OCI-M2 (cell line): Measurements from ENCODE around the gene SYT8.

Experiments used
- DNase-seq: peaks from one replicate; lab custom pipeline; 2025; ENCODE audit not compliant: unreplicated experiment; lab: John Stamatoyannopoulos, UW

SYT8 gene

DNA sequence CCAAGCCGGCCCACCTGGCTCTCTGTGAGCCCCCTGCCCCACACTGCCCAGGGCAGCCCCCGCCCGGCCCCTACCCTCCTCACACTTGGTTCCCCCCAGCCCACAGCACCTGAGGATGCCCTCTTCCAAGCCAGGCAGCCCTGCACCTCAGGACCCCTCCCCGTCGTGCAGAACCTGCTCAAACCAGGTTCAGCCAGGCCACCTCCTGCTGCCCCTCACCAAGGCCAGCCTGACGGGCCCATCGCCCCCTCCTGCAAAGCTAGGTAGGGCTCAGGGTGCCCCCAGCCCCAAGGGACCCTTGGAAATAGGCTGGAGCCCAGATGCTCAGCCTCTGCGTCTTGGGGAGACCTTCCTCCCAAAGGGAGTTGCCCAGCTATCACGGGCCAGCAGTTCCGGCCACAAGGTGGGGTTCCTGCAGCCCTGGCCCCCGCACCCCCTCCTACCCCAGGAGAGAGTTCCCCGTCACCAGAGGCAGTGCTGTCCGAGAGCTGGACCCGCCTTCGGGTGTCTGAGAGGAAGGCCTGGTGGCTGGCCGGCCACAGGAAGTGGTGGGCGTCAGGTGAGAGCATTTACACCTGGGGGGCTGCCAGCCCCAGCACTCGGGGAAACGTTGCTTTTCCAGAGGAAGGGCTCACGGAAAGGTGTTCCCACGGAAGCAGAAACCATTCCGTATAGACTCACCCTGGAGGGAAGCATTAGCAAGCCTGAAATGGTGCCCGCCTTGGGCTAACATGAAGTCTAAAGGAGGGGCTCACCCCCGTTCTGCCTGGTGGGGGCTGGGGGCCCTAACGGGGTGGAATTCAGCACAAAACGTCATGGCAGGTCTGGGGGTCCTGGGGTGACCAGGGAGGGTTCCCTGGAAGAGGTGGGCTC is 3.2 kb upstream of the SYT8 start:
- DNase-seq, result no peak

DNA sequence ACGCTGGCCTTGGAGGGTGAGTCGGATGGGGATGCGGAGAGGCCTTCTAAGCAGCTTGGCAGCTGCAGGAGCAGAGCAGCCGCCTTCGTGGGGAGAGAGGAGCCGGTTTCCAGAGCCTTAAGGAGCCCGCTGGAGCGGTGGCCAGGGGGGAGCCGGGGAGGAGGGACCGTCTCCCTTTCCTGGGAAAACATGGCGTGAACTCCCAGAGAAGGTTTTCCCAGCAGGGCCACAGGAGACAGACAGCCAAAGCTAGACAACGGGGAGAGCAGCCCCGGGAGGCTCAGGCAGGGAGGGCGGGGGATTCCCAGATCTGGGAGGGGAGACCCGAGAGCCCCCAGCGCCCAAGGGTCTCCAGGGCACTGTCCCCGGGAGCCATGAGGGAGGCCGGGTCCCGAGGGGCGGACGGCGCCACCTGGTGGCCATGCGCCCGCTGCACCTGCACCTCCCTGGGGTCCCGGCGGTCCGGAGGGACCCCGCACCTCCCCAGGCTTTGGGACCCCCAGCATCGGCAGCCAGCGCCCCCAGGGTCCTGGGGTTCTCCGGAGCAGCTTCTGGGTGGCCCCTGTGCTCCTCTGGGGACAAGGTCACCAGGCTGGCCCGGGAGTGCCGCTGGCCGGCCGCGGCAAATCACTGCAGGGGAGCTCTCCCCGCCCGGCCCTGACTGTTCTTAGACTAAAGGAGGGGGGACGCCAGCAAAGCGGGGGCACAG is 2.4 kb upstream of the SYT8 start:
- no peak for DNase-seq

DNA sequence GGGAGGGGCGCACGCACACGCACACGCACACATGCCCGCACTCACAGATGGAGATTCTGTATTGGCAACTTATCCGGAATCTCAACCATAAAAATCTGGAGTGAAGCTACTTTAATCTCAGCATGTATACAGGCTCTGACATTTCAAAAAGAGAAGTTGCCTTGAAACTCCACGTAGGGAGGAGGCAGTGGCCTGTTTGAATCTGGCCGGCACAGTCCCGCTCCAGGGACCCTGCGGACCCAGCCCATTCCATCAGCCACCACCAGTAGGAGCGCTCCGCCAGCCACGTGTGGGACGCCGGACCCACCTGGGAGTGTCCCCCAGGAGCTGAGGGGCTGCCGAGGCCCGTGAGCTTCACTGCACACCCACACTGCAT is 1.9 kb upstream of the SYT8 start:
- no peak for DNase-seq

DNA sequence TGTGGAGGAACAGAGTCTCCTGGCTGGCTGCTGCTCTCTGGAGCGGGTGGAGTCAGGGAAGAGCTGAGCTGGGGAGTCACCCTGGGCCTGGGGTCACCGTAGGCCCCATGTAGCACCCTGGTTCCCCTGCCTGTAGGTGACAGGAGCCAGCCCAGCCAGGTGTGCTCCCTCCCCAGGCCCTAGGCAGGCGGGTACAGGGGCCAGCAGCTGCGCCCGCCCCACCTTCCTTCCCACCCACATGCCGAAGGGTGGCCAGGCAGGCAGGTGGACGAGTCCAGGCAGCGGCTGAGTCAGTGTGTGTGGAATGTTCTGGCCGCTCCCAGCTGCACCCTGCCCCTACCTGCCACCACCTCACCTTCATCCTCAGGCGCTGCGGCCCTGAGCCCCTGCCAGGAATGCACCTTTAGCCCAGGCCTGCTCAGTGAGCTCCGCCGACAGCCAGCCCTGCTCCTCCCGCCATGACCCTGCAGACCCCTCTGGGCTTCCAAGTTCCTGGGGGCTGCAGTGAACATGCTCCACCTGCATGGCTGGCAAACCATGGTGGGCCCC is 654 bp upstream of the SYT8 start:
- no peak for DNase-seq

DNA sequence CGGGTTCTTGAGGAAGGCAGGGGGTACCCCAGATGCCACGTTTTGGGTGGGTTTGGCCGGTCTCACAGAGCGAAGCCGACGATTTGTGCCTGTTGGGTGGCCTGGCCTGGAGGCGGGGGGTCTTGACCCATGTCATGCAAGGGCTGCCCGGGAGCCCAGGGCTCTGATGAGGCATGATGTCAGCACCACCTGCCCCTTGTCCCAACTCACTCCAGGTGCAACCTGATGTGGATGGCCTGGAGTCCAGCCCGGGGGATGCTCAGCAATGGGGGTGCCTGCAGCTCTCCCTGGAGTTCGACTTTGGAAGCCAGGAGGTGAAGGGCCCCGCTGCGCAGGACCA is 851 bp downstream of the SYT8 start:
- DNase-seq, result no peak

DNA sequence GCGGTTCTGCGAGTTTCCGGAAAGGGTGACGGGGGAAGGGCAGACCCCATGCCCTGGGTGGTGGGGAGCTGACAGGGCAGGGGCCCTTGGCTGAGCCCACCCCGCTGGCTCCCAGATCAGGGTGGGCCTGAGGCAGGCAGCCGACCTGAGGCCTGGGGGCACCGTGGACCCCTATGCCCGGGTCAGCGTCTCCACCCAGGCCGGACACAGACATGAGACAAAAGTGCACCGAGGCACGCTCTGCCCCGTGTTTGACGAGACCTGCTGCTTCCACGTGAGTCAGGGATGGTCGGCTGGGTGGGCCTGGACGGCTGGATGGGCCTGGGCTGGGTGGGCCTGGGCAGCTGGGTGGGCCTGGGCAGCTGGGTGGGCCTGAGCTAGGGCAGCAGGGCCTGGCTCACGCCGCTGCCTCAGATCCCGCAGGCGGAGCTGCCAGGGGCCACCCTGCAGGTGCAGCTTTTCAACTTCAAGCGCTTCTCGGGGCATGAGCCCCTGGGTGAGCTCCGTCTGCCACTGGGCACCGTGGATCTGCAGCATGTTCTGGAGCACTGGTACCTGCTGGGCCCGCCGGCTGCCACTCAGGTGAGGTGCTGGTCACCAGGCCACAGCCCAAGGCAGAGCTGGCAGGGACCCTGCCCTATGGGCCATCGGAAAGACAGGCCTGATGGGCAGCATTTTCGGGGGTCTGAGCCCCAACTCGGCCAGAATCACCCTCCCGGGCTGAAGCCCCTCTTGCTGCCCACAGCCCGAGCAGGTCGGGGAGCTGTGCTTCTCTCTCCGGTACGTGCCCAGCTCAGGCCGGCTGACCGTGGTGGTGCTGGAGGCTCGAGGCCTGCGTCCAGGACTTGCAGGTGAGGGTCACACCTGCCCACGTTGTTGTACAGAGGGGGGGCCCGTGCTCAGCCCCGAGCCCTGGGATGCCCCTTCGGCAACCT is 1.5 kb downstream of the SYT8 start:
- no peak for DNase-seq

DNA sequence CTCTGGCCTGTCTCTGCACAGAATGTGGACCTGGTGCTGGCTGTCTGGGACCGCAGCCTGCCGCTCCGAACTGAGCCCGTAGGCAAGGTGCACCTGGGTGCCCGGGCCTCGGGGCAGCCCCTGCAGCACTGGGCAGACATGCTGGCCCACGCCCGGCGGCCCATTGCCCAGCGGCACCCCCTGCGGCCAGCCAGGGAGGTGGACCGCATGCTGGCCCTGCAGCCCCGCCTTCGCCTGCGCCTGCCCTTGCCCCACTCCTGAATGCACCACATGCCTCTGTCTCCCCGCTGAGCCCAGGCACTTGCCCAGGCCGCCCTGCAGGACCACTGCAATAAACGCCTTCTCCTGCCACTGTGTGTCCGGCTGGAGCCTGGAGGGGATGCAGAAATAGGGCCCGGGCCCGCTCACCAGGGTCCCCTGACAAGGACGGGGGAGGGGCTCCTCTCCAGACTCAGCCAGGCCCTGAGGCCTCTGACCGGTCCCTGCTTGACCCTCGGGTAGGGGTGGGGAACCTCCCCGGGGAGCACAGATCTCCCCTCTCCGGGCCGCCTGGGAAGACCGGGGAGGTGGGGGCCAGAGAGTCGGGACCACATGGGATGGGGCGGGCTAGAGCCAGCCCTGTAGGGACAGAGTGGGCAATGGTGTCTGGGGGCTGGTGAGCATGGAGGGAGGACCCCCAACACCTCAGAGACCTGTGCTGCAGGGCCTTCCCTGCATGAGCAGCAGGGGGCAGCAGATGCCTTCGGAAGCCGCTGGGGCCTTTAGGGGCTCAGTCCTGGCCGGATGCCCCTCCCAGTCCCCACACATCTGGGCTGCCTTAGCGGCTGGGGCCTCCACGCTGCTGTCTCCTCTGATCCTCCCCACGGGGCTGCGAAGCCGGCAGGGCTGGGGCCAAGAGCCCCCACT is 2.6 kb downstream of the SYT8 start:
- DNase-seq, result no peak

DNA sequence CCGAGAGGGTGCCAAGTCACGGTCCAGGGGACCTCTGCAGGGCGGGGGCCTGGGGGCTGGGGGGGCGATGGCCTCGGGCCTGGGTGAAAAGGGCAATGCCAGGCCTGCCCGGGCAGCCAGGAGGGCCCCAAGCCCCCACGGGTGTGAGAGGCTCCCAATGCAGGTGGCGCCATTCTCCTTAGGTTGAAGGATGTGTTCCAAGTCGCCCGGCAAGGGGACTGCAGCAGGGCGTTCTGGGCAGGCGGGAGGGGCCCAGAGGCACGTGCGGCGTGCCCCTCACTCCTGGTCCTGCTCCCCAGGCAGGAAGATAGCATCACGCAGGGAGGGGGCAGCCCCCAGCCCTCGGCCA is 3.3 kb downstream of the SYT8 start:
- DNase-seq, result no peak

DNA sequence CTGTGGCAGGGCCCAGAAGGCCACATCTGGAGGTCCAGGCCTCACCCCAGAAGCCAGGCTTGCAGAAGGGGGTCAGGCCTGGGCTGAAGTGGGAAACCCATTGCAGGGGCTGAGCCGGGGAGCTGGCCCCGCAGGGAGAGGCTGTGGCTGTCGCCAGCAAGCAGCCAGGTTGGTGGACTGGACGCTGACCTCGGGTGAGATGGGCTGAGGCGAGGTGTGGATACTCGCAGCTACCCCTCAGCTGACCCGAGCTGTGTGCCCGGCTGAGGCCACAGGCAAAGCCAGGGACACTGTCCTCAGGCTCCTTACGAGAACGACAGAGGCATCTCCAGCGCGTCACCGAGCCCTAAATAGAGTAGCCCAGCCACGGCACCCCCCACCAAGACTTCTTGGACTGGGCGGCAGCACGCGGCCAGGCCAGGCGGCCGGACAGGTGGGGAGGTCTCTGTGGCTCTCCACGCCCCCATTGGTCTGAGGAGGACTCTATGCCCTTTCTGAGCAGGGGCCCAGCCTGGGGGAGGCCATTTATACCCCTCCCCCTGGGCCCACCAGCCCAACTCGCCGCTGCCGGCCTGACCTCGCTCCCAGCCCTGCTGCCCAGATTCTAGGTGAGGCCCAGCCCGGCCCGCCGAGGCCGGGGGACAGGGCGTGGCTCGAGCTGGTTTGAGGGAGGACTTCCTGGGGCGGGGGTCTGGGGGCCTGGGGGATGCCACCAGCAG is 3.8 kb downstream of the SYT8 start, which contains the start of gene TNNI2:
TSS of gene TNNI2 (plus strand) at position 556 of the 719 bp plus-strand sequence. CDS start 716 bp downstream, outside the sequence.
- DNase-seq, result no peak

GRCh38 chr11:1839204-1839923 is 4.6 kb downstream of the SYT8 start:
- no peak for DNase-seq

GRCh38 chr11:1839924-1840779 is 5.4 kb downstream of the SYT8 start:
- DNase-seq, result no peak

GRCh38 chr11:1840780-1841480 is 6.1 kb downstream of the SYT8 start:
- DNase-seq, result no peak

DNA sequence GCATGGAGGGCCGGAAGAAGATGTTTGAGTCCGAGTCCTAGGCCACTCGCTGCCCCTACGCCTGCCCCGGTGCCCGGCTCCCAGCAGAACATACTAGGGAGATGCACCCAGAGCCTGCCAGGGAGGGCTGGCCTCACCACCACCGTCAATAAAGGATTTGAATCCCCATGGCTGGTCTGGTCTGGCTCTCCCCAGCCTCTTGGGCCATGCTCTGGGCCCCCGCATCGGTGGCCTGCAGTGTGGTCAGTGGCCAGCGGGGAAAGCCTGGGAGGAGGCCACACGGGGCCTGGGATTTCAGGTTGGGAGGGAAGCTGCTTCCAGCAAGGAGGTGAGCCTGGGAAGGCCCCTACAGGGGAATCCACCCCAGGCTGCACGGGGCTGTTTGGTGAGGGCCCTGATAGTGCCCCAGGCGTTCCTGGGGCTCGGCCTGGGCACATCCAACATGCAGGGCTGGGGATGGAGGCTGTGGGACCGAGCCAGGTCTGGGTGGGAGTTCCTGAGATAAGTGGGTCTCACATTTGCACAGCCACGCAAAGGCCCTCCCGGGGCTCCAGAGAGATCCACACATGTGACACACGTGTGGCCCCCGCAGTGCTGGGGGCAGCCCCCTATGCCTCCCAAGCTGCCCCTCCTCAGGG is 6.8 kb downstream of the SYT8 start:
- DNase-seq, result no peak

DNA sequence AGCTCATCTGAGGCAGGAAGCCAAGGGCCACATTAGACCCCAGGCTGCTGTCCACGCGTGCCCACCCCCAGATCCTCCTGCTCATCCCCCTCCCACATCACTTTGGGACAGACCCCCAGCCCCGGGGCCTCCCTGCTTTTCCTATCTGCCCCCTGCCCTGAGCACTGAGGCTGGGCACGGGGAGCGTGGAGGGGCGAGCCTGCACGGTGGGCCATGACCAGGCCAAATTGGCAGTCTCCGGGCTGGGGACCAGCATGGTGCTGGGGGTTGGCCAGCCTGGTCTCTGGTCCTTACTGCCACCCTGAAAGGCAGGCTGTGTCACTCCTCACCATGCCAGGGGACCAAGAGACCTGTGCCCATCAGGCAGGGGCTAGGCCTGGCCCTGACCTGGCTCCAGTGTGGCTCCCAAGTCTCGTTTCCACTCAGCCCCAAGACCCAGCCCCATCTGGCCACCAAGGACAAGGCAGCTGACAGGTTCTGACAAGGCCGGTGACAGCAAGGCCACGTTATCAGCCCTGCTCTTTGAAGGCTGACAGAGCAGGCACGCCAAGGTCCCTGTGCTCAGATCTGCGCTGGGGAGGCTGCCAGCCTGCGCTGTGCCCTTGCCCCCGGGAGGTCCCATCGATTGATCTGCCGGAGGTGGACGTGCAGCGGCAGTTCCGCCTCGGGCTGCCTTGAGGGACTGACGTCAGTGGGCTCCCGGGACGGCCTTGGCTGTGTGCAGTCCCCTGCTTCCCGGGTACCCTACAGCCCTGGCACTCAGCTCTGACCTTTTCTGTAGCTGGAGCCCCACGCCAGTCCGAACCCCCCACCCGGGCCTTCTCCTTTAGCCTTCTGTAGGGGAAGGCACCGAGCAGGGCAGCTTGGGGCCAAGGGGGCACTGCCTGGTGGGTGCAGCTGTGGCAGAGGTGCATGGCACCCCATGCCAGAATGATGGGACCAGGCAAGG is 7.6 kb downstream of the SYT8 start:
- DNase-seq, result no peak

- no peak for DNase-seq
These were observed 8.3 kb downstream of the SYT8 start for GRCh38 chr11:1843098-1843473.

DNA sequence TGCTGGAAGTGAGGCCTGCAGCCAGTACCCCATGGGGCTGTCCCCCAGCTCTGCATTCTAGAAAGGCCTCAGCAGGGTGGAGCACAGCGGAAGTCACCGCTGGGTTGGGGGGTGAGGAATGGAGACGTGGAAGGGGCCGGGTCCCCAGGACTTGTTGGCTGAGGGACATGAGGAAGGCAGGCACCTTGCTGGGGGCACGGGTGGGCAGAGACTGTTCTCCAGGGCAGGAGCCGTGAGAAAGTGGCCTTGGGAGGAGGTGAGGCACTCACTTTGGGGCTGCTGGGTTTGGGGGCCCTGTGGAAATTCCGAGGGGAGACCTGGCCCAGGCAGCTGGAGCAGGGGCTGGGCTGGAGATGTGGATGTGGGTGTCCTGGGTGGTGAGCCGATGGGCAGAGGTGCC is 9.0 kb downstream of the SYT8 start:
- no peak for DNase-seq
